H1 (cell line): ENCODE data around the gene ATXN7L3. TPM values are rescaled to one million over a fixed set of nuclear protein-coding genes. Genes with fewer than 3 reads are reported as not detected.

ENCODE experiments used
- CTCF ChIA-PET: fragments of 300-600 bp; sonication (Branson Sonifier 250); formaldehyde crosslinking; loops from one replicate; lab custom pipeline; 2021; ENCODE audit not compliant: partially characterized antibody; lab: Charles Lee
- POLR2A ChIA-PET: fragments of 300-600 bp; sonication (Branson Sonifier 250); formaldehyde crosslinking; loops from one replicate; lab custom pipeline; 2021; ENCODE audit warnings: inconsistent platforms; ENCODE audit not compliant: partially characterized antibody; lab: Charles Lee
- DNase-seq, 2 experiments: peaks; one replicate each; pipeline versions ENCODE4 v3.0.0 to v3.0.0-alpha.2; 2010 to 2022; ENCODE audit warnings: low spot score in 2 of 2, low read depth in 1 of 2, mixed read lengths in 1 of 2
- FAIRE-seq: peaks from 2 replicates; lab custom pipeline; 2011; peaks lifted over from hg19 to GRCh38; lab: Jason Lieb, UNC
- H2AFZ ChIP-seq: 2 replicates; pipeline ENCODE4 v1.8.1; 2012; ENCODE audit warnings: low read length, inconsistent platforms
- H2AK5ac ChIP-seq: 2 replicates; pipeline ENCODE4 v1.6.1; 2013; ENCODE audit warnings: low read depth, low read length
- H2BK120ac ChIP-seq: replicated peaks from 2 replicates; pipeline ENCODE3; 2013; ENCODE audit warnings: low read depth, low read length, inconsistent platforms
- H2BK12ac ChIP-seq: 2 replicates; pipeline ENCODE4 v1.6.1; 2013; ENCODE audit warnings: low read depth, low read length
- H2BK15ac ChIP-seq: 2 replicates; pipeline ENCODE4 v1.6.1; 2013; ENCODE audit warnings: low read length
- H2BK20ac ChIP-seq: 2 replicates; pipeline ENCODE4 v1.6.1; 2013; ENCODE audit warnings: low read length
- H2BK5ac ChIP-seq: 2 replicates; pipeline ENCODE4 v1.6.1; 2013; ENCODE audit warnings: low read depth, low read length
- H3K14ac ChIP-seq: 2 replicates; pipeline ENCODE4 v1.6.1; 2013; ENCODE audit warnings: inconsistent platforms; ENCODE audit not compliant: insufficient read length
- H3K18ac ChIP-seq: 2 replicates; pipeline ENCODE4 v1.6.1; 2013; ENCODE audit warnings: low read length; ENCODE audit errors: extremely low read depth
- H3K23ac ChIP-seq: 2 replicates; pipeline ENCODE4 v1.6.1; 2013; ENCODE audit warnings: inconsistent platforms; ENCODE audit not compliant: insufficient read length
- H3K23me2 ChIP-seq: 2 replicates; pipeline ENCODE4 v1.6.1; 2013; ENCODE audit warnings: low read depth, low read length
- H3K27ac ChIP-seq: 2 replicates; pipeline ENCODE4 v1.6.1; 2011; ENCODE audit warnings: low read depth, low read length, inconsistent platforms
- H3K27me3 ChIP-seq, 4 experiments: replicated peaks in 1 of 4; 1 replicate in 1 of 4; 2 replicates in 3 of 4; pipeline versions ENCODE4 v1.6.1 to v1.8.1; 2011 to 2013; ENCODE audit warnings: low read length in 3 of 4, mild to moderate bottlenecking in 3 of 4, inconsistent platforms in 2 of 4, mixed read lengths in 2 of 4, moderate library complexity in 1 of 4; ENCODE audit not compliant: control insufficient read depth in 3 of 4, insufficient read depth in 3 of 4; ENCODE audit errors: extremely low read depth in 1 of 4
- H3K36me3 ChIP-seq, 4 experiments: 2 replicates each; pipeline versions ENCODE4 v1.6.1 to v1.8.1; 2011 to 2013; ENCODE audit warnings: mild to moderate bottlenecking in 4 of 4, low read length in 3 of 4, moderate library complexity in 2 of 4, control low read depth in 1 of 4, inconsistent platforms in 1 of 4; ENCODE audit not compliant: insufficient read depth in 4 of 4, control insufficient read depth in 2 of 4
- H3K4ac ChIP-seq: replicated peaks from 2 replicates; pipeline ENCODE3; 2013; ENCODE audit warnings: low read length, low read depth, mixed read lengths, inconsistent platforms; ENCODE audit not compliant: insufficient read length
- H3K4me1 ChIP-seq, 4 experiments: replicated peaks in 1 of 4; 1 replicate in 1 of 4; 2 replicates in 3 of 4; pipeline versions ENCODE4 v1.6.1 to v1.8.1; 2011 to 2013; ENCODE audit warnings: low read length in 3 of 4, inconsistent platforms in 2 of 4, mixed read lengths in 1 of 4; ENCODE audit not compliant: insufficient read depth in 4 of 4, control insufficient read depth in 3 of 4
- H3K4me2 ChIP-seq, 2 experiments: 2 replicates each; pipeline versions ENCODE4 v1.6.1 to v1.8.1; 2011 to 2013; ENCODE audit warnings: low read depth in 2 of 2, low read length in 2 of 2, control low read depth in 1 of 2, inconsistent platforms in 1 of 2, mild to moderate bottlenecking in 1 of 2; ENCODE audit not compliant: insufficient read depth in 1 of 2
- H3K4me3 ChIP-seq, 4 experiments: fragments of 200-600, 300-600 bp in 1 of 4; sonication (generic), shearing (Covaris generic), sonication (Bioruptor Twin) in 1 of 4; 2 replicates each; pipeline versions ENCODE4 v1.5.1 to v1.8.1; 2011 to 2016; ENCODE audit warnings: low read length in 4 of 4, low read depth in 3 of 4, control low read depth in 2 of 4, inconsistent platforms in 2 of 4, mild to moderate bottlenecking in 2 of 4, mixed read lengths in 1 of 4, moderate library complexity in 1 of 4; ENCODE audit not compliant: insufficient read depth in 2 of 4; ENCODE audit errors: extremely low read depth in 1 of 4
- H3K56ac ChIP-seq: replicated peaks from 2 replicates; pipeline ENCODE3; 2013; ENCODE audit warnings: low read depth, mild to moderate bottlenecking, mixed read lengths, low read length, inconsistent platforms; ENCODE audit not compliant: insufficient read length
- H3K79me1 ChIP-seq: 2 replicates; pipeline ENCODE4 v1.6.1; 2013; ENCODE audit warnings: low read depth, low read length, control low read depth
- H3K79me2 ChIP-seq, 2 experiments: 2 replicates each; pipeline versions ENCODE4 v1.6.1 to v1.8.1; 2012 to 2013; ENCODE audit warnings: low read length in 2 of 2, mild to moderate bottlenecking in 2 of 2, inconsistent platforms in 1 of 2; ENCODE audit not compliant: insufficient read depth in 2 of 2, control insufficient read depth in 1 of 2
- H3K9ac ChIP-seq, 4 experiments: replicated peaks in 1 of 4; 1 replicate in 1 of 4; 2 replicates in 3 of 4; pipeline versions ENCODE4 v1.6.1 to v1.8.1; 2011 to 2013; ENCODE audit warnings: low read depth in 3 of 4, low read length in 3 of 4, control low read depth in 2 of 4, mild to moderate bottlenecking in 2 of 4, moderate library complexity in 2 of 4, inconsistent platforms in 1 of 4; ENCODE audit errors: extremely low read depth in 1 of 4
- H3K9me3 ChIP-seq, 2 experiments: 2 replicates each; pipeline versions ENCODE4 v1.6.1 to v1.8.1; 2012 to 2013; ENCODE audit warnings: mild to moderate bottlenecking in 2 of 2, moderate library complexity in 2 of 2, control low read depth in 1 of 2, inconsistent platforms in 1 of 2, low read depth in 1 of 2, low read length in 1 of 2, mixed read lengths in 1 of 2; ENCODE audit not compliant: insufficient read depth in 2 of 2
- H4K20me1 ChIP-seq, 2 experiments: replicated peaks in 1 of 2; 2 replicates each; pipeline versions ENCODE3 to v1.8.1; 2011 to 2013; ENCODE audit warnings: inconsistent platforms in 2 of 2, low read length in 2 of 2, mild to moderate bottlenecking in 1 of 2; ENCODE audit not compliant: insufficient read depth in 2 of 2, control insufficient read depth in 1 of 2
- H4K5ac ChIP-seq: 2 replicates; pipeline ENCODE4 v1.6.1; 2013; ENCODE audit warnings: low read length, low read depth, mixed read lengths, inconsistent platforms; ENCODE audit not compliant: insufficient read length
- H4K8ac ChIP-seq: 2 replicates; pipeline ENCODE4 v1.8.0; 2013; ENCODE audit warnings: mild to moderate bottlenecking, moderate library complexity, low read length, inconsistent platforms; ENCODE audit not compliant: insufficient read depth; ENCODE audit errors: extremely low read depth
- H4K91ac ChIP-seq: replicated peaks from 2 replicates; pipeline ENCODE3; 2013; ENCODE audit warnings: low read length, mixed read lengths, inconsistent platforms; ENCODE audit not compliant: insufficient read length
- ASH2L ChIP-seq: fragments of 200-600, 300-600 bp; sonication (generic); IDR thresholded peaks from one replicate; pipeline ENCODE4 v1.7.1; 2017; ENCODE audit warnings: low read length
- BACH1 ChIP-seq: IDR thresholded peaks from 2 replicates; pipeline ENCODE4 v1.6.1; 2012; ENCODE audit warnings: low read length, improper control_type of control experiment
- BCL11A ChIP-seq, 2 experiments: IDR thresholded peaks; one replicate each; pipeline ENCODE4 v1.6.1; 2011; ENCODE audit warnings: low read depth in 2 of 2, low read length in 2 of 2, mild to moderate bottlenecking in 2 of 2
- CHD2 ChIP-seq: IDR thresholded peaks from 2 replicates; pipeline ENCODE4 v1.6.1; 2012; ENCODE audit warnings: low read length, improper control_type of control experiment
- CREB1 ChIP-seq: IDR thresholded peaks from 2 replicates; pipeline ENCODE4 v1.6.1; 2012; ENCODE audit warnings: inconsistent platforms
- EGR1 ChIP-seq: IDR thresholded peaks from 2 replicates; pipeline ENCODE4 v1.6.1; 2011; ENCODE audit warnings: low read depth, low read length, borderline replicate concordance
- JUND ChIP-seq: IDR thresholded peaks from 2 replicates; pipeline ENCODE4 v1.6.1; 2011; ENCODE audit warnings: mild to moderate bottlenecking, improper control_type of control experiment, low read length
- MAFK ChIP-seq: IDR thresholded peaks from 2 replicates; pipeline ENCODE4 v1.6.1; 2012; ENCODE audit warnings: low read depth, mild to moderate bottlenecking, improper control_type of control experiment, low read length
- RBBP5 ChIP-seq: IDR thresholded peaks from 2 replicates; pipeline ENCODE4 v1.7.1; 2012; ENCODE audit warnings: low read depth, mild to moderate bottlenecking, inconsistent platforms, low read length, moderate library complexity, borderline replicate concordance
- RNF2 ChIP-seq: fragments of 200-900, 300-1000 bp; sonication (generic); IDR thresholded peaks from 2 replicates; pipeline ENCODE4 v1.7.1; 2016; ENCODE audit warnings: borderline replicate concordance, low read depth, mild to moderate bottlenecking, antibody characterized with exemption, low read length; ENCODE audit not compliant: poor library complexity, severe bottlenecking; ENCODE audit errors: missing control alignments
- SP1 ChIP-seq: IDR thresholded peaks from 2 replicates; pipeline ENCODE4 v1.6.1; 2011; ENCODE audit warnings: low read depth, low read length
- SP4 ChIP-seq: IDR thresholded peaks from 2 replicates; pipeline ENCODE4 v1.6.1; 2012; ENCODE audit warnings: low read length, inconsistent platforms
- SRF ChIP-seq: IDR thresholded peaks from 2 replicates; pipeline ENCODE4 v1.6.1; 2011; ENCODE audit warnings: mild to moderate bottlenecking, low read depth, low read length, moderate library complexity
- TAF1 ChIP-seq: IDR thresholded peaks from 2 replicates; pipeline ENCODE4 v1.6.1; 2011; ENCODE audit warnings: mild to moderate bottlenecking, low read depth, low read length
- TAF7 ChIP-seq: optimal IDR thresholded peaks from 2 replicates; pipeline ENCODE3; 2011; ENCODE audit warnings: low read depth, mild to moderate bottlenecking, inconsistent platforms, low read length, moderate library complexity, borderline replicate concordance
- TCF12 ChIP-seq: IDR thresholded peaks from 2 replicates; pipeline ENCODE4 v1.6.1; 2011; ENCODE audit warnings: low read depth, mild to moderate bottlenecking, low read length
- WGBS, 2 experiments: shearing (Covaris generic) in 1 of 2; methylation state at CpG; one replicate each; pipeline versions ENCODE4 v1.1.6 to v1.1.7; 2013 to 2015; ENCODE audit warnings: low lambda C conversion rate in 2 of 2, mixed read lengths in 2 of 2, inconsistent platforms in 1 of 2, low coverage in 1 of 2, missing lambda C conversion rate in 1 of 2; ENCODE audit not compliant: insufficient replicate concordance in 2 of 2, insufficient coverage in 1 of 2, insufficient read length in 1 of 2; ENCODE audit errors: extremely low coverage in 1 of 2, missing lambda C conversion rate in 1 of 2; 5-methylcytosine and 5-hydroxymethylcytosine counted together
- polyA plus RNA-seq, 7 experiments: library from polyadenylated mRNA; depleted of rRNA in 3 of 7; stranded (reverse) in 5 of 7; unstranded in 2 of 7; fragments of >200 nt in 5 of 7; fragments of 200-250 nt in 2 of 7; gene quantifications; 1 replicate in 5 of 7; 2 replicates in 1 of 7; 4 replicates in 1 of 7; pipeline versions ENCODE4 v1.2.1 to v1.2.3, GENCODE V29; 2011 to 2013; ENCODE audit warnings: missing spikeins in 2 of 7, mixed read lengths in 2 of 7
- total RNA-seq: library from RNA; stranded (reverse); fragmentation: NEBNext Ultra II Directional; extraction: Animal tissue kit (Norgen Biotek cat#: 25700); gene quantifications from 2 replicates; pipeline ENCODE4 v1.2.1, GENCODE V29; 2021

The ATXN7L3 gene
- total and polyA plus RNA-seq, 2 of the 8 experiments (the other 6 are each of a cell fraction or from before 2014, with no cell fraction given) = 53.7 to 103 TPM

GRCh38 chr17:44207743-44208142 lies 8.1 kb upstream of the ATXN7L3 start:
- 86% methylated on average over 5 of the region's 5 CpGs; no CpG with 5 or more reads in 1 of the 2 experiments for WGBS, 2 experiments
- Histone ChIP-seq H3K4me1 (peaks cover 3 to 16% (median 5%) of the 10 kb centered on the region in 4 experiments; a peak in 6 of 7 replicates), H2AFZ (no peak overlapping the region), H3K18ac (no peak overlapping the region), H3K56ac (no peak overlapping the region), H2BK12ac (no peak overlapping the region), H3K23me2 (no peaks in the 10 kb centered on the region), H2BK120ac (no peak overlapping the region), H3K9me3 (no peaks in the 10 kb centered on the region), H3K36me3 (peaks cover 24 to 50% (median 34%) of the 10 kb centered on the region in 4 experiments), H4K5ac (no peak overlapping the region), H4K20me1 (peaks cover 0 to 5% of the 10 kb centered on the region in 2 experiments), H3K79me1 (no peaks in the 10 kb centered on the region; the same call in 1 of the 2 replicates), H3K79me2 (no peaks in the 10 kb centered on the region), H3K4me2 (no peak overlapping the region), H3K14ac (no peak overlapping the region), H3K23ac (no peak overlapping the region), H2BK20ac (no peak overlapping the region), H2AK5ac (no peak overlapping the region), H2BK5ac (no peak overlapping the region), H2BK15ac (no peak overlapping the region), H3K4ac (no peak overlapping the region), H3K9ac (no peak overlapping the region), H3K4me3 (no peak overlapping the region), H3K27ac (no peak overlapping the region), H4K8ac (no peak overlapping the region), H4K91ac (no peak overlapping the region), H3K27me3 (no peaks in the 10 kb centered on the region)
- DNase-seq (no peak), FAIRE-seq (no peak)
- ChIA-PET CTCF (interaction anchor here (0.7 to 12.7 kb wide), 7 partner anchors 9 to 144 kb away, joined by 3 to 158 read pairs (median 3); partner anchors contain the start of gene GRN), POLR2A (interaction anchor here (1.6 to 10.4 kb wide), 3 partner anchors 9 to 110 kb away, joined by 4 to 135 read pairs (median 9); partner anchors contain the start of gene SLC25A39)
- TF ChIP-seq RBBP5 = no peak
- TF ChIP-seq SP1 = no peak
- TF ChIP-seq TAF1 = no peak
- TF ChIP-seq SP4 = no peak
- no peak for TF ChIP-seq MAFK
- no peak for TF ChIP-seq ASH2L
- TF ChIP-seq SRF = no peak
- TF ChIP-seq TCF12 = no peak
- no peak for TF ChIP-seq RNF2
- TF ChIP-seq CREB1 = no peak
- no peak for TF ChIP-seq BACH1
- no peak for TF ChIP-seq CHD2
- no peak for TF ChIP-seq TAF7
- TF ChIP-seq EGR1 = no peak
- no peak for TF ChIP-seq JUND
- no peak for TF ChIP-seq BCL11A (IDR thresholded peaks at IDR 0.05; ENCODE audit: low read depth in 2 of 2, low read length in 2 of 2)
